ENCODE data around the gene LDLRAP1.

Gene LDLRAP1

DNA sequence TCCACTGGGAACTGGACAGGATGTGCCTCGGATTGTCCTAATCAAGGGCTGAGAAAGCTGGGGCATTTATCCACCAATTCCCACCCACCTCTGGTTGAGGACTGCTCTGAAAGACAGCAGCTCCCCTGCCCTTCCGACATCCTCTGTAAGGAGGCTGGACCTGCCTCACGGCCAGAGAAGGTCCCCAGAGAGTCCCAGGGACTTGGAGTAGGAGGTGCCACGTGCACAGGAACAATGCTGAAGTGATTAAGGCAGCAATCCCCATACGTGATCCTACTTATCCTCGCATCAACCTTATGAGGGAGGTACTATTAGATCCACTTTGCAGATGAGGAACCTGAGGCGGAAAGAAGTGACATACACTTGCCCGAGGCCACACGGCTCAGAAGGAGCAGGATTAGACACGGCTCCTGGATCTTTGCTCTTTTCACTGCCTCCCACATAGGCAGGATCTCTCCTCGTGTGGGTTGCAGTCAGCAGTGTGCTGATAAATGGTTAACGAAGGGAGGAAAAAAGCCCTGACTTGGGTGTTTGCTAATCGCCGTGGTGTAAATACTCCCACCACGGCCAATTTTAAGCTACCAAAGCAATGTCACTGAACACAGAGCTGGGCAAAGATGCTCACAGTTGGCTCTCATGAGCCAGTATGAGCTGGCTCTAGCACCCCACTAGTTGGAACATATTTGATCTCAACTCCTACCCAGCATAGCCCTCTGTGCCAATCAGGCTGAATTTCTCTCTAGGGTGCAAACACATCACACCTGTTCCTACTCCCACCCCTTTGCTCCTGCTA, 18.6 kb upstream of the LDLRAP1 start:
- no peak for DNase-seq (ENCODE audit: low spot score)

DNA sequence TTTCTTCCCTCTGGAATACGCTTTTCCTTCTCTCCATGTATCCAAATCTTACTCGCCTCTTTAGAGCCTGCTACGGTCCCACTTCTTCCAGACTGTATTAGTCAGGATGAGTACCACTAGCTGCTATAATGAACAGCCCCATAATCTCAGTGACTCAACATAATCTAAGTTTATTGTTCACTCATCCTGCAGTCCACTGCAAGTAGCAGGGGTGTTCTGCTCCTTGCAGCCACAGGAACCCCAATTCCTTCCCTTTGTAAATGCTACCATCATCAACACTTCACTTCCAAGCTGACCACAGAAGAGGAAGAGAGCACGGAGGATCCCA, 18.1 kb upstream of the LDLRAP1 start:
- DNase-seq (ENCODE audit: low spot score): no peak

DNA sequence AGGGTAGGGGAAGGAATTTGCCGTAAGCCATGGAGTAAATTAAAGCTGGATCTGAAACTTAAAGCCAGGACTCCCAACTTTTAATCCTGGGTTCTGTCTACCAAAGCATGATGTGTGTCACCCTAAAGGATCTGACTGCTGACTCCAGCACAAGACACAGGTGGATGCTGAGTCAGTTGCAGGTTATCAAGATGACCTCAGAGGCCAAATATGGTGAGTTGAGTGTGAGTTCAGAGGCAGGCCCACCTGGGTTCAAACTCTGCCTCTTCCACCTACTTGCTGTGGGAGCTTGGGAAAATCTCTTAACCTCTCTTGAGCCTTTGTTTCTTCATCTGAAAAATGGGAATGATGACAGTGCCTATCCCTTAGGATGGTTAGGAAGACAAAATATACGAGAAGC, 16.7 kb upstream of the LDLRAP1 start:
- no peak for DNase-seq (ENCODE audit: low spot score)

DNA sequence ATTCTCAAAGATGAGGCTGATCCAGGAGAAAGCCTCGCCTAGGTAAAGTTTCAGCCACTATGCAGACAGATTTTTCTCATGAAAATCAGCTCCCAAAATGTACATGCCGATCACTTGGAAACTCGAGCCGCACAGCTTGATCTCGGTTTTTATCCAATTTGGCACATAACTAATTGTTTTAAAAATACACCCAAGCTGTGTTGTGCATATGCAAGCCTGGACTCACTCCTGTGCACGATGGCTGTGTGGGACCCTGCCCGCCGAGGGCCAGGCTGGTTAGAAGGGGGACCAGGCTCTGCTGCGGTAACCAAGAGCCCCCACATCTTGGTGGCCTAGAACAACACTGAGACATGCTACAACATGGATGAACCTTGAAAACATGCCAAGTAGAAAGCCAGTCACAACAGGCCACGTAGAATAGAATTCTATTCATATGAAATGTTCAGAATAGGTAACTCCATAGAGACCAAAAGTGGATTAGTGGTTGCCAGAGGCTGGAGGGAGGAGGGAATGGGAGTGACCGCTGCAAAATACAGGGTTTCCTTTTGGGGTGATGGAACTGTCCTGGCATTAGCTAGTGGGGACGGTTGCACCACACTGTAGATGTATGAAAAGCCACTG, 16.1 kb upstream of the LDLRAP1 start:
- DNase-seq (ENCODE audit: low spot score): no peak

DNA sequence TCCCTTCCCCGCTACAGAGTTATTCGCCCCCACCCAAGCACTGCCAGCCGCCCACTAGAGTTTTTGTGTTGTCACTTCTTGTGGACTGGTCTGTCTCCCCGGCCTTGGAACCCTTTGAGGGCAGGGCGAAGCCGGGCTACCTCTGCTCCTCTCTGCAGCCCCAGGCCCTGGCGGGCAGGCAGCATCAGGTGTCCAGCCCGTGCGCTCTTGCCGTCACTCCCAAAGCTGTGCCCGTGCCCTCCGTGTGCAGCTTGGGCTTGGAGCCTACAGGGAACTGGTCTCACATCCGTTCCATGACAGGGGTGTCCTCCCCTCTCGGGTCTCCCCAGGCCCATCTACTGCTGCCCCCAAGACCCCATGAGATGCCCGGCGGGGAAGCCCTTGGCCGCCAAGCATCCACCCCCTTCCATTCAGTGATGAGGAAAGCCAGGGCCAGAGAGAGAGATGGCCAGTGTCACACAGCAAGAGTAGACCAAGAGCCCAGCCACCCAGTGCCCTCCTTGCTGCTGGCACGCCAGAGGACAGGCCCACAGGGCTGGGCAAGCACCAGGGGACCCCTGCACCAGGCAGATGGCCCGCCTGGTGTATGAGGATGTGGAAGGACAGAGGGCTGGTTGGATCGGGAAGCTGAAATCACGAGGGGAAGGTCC, 15.3 kb upstream of the LDLRAP1 start:
- no peak for DNase-seq (ENCODE audit: low spot score)

DNA sequence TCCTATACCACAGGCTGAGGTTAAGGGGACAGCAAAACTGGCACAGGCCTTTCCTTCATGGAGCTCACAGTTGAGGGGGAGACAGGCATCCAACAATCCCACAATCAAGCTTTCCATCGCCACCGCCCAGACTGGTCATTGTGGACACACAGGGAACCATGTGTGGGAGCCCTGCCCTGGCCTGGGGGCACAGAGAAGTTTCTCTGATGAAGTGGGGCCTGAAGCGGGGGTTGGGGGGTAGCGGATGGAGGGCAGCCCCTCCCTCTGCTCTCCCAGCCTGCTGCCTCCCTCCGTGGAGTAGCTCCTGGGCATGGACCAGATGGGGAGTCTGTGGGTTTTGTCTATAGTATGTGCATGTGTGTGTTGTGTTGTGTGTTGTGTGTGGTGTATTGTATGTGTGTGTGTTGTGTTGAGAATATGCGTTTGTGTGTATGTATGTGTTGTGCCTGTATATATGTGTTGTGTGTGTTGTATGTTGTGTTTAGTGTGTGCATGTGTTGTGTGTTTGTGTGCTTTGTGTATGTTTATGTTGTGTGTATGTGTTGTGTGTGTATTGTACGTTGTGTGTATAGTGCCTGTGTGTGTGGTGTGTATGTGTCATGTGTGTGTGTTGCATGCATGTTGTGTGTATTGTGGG, 14.4 kb upstream of the LDLRAP1 start:
- no peak for DNase-seq (ENCODE audit: low spot score)

DNA sequence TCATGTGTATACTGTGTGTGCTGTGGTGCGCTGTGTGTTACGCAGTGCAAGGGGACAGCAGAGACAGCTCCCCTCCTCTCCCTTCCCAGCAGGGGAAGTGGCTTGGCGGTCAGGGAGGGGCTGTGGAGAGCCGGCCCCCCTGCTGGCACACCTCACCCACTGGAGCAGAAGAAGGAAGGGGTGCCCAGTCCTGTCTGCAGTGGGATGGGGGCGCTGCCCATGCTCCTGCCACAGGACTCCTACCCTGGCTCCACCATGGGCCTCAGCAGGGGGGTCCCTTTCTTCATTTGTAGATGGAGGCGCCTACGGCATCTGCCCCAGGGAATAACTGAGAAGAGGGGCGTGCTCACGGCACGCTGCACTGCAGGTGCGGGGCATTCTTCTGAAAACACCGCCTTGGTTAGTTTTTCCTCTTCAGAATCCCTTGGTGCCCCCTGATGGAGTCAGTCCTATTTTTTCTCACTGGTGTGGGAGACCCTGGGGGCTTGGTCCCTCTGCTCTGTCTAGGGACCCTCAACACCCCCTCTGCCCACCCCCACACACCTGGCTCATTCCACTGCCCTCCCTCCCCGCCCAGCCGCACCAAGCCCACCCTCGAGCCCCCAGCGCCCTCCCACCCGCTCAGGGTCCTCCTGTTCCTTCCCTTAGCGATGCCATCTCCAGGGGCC, 13.8 kb upstream of the LDLRAP1 start:
- no peak for DNase-seq (ENCODE audit: low spot score)

DNA sequence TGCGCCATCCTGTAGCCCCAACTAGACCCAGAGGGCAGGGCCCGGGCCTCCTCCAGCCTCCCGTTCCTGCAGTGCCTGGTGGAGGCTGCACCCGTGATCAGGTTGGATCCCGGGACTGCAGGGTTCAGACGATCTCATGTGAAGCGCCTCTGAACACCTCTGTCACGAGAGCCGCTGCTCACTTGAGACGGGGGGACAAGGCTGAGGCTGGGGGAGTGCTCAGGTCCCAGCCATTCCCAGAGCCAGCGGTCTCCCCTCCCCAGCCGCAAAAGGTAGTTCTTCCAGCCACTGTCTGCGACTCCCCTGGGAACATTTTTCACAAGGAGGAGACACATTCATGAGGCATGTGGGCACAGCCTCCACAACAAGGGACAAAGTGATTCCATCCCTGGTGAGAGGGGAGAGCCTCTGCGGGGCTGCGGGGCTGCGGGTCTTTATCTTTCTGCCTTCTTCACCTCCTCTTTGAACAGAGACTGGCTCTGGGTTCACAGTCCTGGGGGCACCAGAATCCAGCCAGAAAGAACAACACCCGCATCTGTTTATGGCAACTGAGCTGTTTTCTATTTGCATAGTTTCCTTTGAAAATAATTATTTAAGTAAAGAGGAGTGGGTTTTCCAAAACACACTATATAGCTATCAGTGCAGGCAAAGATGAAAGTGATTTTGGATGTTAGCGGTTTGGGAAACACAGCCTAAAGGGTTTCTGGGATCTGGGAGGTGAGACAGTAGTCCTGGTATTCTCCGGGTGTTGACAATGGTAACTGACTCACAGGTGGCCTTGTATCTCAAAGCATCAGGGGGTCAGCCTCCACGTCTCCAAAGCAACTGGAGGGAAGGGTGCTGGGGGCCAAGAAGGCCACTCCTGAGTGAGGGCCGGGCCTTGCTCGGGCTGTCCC, 13.0 kb upstream of the LDLRAP1 start:
- DNase-seq (ENCODE audit: low spot score): no peak

DNA sequence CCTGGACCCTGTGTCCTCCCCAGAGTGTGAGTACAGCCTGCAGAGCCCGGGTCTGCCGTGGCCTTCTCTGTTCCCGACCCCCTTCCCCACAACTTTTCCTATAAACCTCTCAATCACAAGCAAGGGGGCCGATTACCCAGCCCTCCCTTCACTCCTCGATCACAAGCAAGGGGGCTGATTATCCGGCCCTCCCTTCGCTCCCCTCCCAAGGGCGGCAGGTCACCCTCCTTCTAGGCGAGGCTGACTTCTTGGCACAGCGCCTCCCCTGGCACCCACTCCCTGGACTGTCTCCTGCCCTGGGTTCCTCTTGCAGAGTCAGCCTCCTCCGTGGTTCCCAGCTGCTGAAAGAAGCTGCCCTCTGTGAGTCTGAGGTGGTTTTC, 12.3 kb upstream of the LDLRAP1 start:
- DNase-seq (ENCODE audit: low spot score): no peak

DNA sequence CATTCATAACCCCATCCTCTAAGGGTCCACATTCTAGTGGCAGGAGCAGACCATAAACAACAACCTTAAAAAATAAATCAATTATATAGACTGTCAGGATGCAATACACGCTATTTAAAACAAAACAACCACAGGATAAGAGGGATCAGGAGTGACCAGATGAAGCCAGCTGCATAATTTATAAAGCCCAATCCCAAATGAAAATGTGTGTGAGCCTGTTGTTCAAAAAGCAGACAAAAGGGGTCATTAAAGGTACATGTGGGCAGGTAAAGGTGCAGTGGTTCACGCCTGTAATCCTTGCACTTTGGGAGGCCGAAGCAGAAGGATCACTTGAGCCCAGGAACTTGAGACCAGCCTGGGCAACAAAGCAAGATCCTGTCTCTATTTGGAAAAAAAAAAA, 10.4 kb upstream of the LDLRAP1 start:
- DNase-seq (ENCODE audit: low spot score): no peak

DNA sequence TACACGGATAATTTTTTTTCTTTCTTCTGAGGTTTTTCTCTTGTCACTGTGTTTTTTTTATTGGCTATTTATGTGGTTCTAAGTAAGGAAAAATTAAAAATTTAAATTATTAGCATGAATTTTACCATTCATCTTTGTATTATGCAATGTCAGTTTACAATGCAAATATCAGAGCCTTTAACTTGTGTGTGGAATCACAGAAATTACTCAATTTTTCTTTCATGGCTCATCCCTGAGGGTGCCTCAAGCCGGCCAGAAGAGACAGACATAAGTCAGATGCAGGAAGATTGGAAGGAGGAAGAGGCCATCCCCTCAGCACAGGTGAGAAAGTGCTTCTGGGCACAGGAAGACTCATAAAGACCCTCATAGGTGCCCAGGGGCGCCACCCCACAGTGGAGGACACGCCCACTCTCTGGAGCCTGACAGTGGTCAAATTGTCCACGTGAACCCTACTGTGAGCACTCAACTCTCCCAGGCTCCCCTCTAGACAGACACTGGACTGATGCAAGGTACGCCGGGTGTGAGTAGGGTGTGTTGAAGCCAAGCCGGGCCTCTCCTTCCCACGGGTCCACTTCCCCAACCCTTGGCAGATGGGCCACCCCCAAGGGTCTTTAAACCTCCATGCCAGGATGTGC, 9.5 kb upstream of the LDLRAP1 start:
- DNase-seq (ENCODE audit: low spot score): no peak

DNA sequence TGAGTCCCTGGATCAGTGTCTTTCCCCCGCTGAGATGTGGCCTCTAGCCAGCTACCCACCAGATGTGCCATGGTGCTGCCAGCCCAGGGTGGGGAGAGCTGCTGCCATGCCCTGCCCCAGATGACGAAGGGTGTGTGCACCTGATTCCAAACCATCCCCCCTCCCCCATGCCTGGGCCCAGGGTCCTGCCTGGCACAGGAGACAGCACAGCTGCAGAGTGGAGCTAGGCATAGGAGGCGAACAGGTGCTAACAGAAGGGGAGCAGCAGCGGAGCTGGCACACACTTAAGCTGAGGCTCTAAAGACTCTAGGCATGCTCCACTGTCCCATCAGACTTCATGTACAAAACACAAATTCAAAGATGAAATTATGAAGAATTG, 9.0 kb upstream of the LDLRAP1 start:
- DNase-seq (ENCODE audit: low spot score): no peak

DNA sequence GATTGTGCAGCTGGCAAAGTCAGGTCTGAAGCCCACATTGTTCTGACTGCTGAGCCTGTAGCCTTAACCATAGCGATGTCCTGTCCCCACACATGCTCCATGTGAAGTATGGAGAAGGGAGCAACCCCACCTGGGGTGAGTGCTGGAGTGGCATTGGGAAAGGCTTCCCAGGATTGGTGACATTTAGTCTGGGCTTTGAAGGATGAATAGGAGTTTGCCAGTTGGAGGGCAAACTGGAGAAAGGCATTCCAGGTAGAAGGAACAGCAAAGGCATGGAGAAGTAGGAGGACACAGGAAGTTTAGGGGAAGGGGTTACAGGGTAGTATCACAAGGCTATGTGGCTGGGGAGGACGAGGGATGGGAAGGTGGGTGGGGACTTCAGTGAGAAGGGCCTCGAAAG, 7.3 kb upstream of the LDLRAP1 start:
- DNase-seq (ENCODE audit: low spot score): no peak

DNA sequence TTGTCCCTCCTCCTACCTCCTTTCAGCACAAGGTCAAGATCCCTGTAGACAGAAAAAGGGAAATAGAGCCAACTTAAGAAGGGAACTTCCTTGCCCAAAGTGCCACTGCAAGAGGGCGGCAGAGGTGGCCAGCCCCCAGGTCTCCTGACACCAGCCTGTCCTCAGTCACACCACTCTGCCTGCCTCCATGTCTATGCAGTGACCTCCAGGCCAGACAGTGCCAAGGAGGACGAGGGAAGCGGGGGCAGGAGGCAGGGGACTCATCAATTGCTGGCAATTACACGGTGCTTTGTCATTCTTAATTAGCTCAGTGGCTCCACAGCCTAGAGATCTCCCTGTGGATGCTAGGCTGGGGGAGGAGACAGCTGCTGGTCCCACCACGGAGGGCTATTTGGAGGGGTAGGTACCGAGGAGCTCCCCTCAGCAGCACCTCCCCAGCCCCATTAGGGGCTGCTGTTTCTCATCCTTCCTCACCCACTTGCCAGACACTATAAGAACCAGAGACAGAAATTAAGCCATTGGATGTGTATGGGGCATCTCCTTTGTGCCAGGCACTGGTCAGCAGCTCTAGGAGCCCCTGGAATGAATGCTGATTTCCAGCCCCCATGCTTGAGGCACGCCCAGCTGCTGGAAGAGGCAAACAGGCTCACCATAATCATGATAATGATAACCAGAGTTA, 6.1 kb upstream of the LDLRAP1 start:
- no peak for DNase-seq (ENCODE audit: low spot score)

DNA sequence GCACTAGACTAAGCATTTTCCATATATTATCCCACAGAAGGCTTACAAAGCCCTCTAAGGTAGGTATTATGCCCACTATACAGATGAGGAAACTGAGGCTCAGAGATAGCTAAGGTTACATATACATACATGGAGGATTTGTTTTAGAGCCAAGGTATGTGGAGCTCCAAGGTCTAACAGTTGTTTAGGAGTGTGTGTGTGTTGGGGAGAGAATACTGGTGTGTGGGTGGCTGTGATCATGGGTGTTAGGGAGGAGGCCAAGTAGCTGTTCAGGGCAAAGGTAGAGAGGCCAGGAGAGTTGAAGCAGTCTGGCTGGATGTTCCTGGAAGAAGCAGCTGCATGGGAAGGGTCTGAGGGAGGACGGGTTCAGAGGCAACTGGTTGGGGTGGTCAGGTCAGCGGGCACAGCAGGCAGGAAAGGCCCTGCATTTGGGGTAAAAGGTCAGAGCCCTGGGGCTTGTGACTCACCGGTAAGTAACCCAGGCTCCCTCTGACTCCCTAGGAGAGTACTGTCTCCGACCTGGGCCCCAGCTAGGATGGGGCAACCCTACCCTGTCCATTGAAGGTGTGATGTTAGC, 5.1 kb upstream of the LDLRAP1 start:
- DNase-seq (ENCODE audit: low spot score): no peak

DNA sequence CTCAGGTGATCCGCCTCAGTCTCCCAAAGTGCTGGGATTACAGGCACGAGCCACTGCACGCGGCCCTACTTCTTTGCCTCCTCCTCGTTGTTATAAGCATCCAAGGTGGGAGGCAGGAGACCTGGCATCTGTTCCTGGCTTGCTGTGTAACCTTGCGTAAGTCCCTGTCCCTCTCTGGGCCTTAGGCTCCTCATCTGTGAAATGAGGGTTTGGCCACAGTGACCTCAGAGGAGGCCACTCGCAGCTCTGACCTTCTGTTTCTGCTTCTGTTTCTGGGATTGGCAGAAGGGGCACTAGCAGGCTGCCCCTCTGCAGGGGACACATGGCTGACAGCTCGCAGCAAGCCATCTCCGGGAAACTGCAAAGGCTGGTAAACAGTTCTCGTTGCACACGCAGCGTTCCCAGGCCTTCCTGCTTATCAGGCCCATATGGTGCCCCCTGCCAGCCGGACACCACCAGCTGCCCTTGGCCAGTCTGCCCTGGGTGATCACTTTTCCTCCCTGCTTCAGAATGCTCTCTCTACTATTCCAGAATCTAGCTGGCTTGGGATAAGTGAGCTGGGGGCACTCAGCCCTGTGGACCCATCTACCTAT, 2.6 kb upstream of the LDLRAP1 start:
- DNase-seq (ENCODE audit: low spot score): no peak

DNA sequence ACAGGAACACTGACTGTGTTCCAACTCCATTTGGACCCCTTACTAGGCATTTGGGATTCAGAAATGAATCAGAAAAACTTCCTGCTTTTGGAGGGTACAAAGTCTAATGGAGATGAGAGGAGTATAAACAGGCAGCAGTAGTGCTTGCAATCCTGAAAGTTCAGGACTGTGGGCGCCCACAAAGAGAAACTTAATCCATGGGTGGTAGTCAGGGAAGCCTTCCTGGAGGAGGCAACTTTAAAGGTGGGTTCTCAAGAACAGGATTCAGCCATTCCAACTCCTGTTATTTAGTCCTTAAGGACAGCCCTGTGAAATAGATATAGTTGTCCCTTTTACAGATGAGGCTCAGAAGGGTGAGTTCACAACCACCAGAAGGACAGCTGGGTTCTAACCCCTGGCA, 2.0 kb upstream of the LDLRAP1 start:
- no peak for DNase-seq (ENCODE audit: low spot score)

DNA sequence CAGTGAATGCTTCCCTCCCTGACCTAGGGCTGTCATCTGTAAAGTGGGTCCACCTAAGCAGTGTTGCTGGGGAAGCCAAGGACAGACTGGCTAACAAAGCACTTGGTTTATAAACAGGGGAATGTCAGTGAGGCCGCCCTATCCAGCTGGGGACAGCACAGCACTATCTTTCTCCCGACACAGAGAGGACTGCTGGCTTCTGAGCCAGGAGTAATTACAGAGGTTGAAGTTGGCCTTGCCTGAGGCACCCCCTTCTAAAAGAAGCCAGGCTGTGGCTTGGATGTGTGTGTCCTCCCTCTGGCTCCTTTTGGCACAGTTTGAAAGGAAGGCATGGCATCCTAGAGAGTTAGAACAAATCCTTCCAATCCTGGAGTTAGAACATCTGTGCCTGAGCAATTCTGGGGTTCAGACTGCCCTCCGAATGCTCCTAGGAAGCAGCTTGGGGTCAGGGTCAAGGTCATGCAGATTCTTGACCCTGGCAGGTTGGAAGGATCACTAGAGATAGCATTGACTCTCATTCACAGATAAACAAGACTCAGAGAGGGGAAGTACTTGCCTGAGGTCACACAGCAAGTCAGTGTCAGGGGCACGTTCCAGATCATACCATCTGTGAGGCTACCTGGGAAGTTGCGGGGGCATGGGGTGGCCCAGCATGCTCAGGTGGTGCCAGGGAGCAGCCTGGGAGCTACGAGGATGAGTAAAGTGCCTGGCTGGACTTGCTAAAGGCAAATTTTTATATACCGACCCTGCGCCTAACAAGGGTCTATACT, 1.3 kb upstream of the LDLRAP1 start:
- no peak for DNase-seq (ENCODE audit: low spot score)

DNA sequence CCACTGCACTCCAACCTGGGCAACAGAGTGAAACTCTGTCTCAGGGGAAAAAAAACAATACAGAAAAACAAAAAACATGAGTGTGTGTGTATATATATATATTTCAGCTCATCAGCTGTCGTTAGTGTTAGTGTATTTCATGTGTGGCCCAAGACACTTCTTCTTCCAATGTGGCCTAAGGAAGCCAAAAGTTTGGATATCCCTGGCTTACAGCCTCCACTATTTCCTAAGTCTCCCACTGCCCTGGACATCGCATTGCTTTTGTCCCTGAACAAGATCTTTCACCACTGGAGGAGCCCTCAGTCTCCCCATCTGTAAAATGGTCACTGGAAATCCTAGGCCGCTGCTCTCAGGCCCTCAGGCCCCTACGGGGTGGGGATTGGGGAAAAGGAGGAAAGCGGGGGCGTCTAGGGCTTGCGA, 391 bp upstream of the LDLRAP1 start:
- no peak for DNase-seq (ENCODE audit: low spot score)
